ENCODE data around the gene GNAI3.

The GNAI3 gene

GRCh38 chr1:109611308-109611990 lies 63.0 kb downstream of the GNAI3 start:
- H3K4me1 ChIP-seq (ENCODE audit: control insufficient read depth, low read depth, low read length), result peaks cover 3% of the 10 kb centered on the region
- H2BK120ac ChIP-seq (ENCODE audit: low read depth, low read length), result no peak overlapping the region
- H3K79me2 ChIP-seq (ENCODE audit: control insufficient read depth, insufficient read depth, low read length), result no peaks in the 10 kb centered on the region
- no peaks in the 10 kb centered on the region for H3K79me1 ChIP-seq (ENCODE audit: low read length)
- WGBS (ENCODE audit: extremely low coverage, insufficient coverage, low lambda C conversion rate), result no CpG with 5 or more reads among the region's 13 CpGs
- no peak overlapping the region for H4K8ac ChIP-seq (ENCODE audit: low read depth, low read length)
- no peak overlapping the region for H3K9ac ChIP-seq (ENCODE audit: low read length)
- H2BK15ac ChIP-seq (replicated peaks; ENCODE audit: low read depth), result no peak overlapping the region
- no peak overlapping the region for H3K4me2 ChIP-seq (ENCODE audit: low read length)
- no peaks in the 10 kb centered on the region for H3K36me3 ChIP-seq (ENCODE audit: control insufficient read depth, insufficient read depth, low read length)
- H3K18ac ChIP-seq (ENCODE audit: low read length), result no peak overlapping the region
- DNase-seq, result no peak
- H3K27me3 ChIP-seq (ENCODE audit: insufficient read depth, low read length, poor library complexity), result no peaks in the 10 kb centered on the region
- H3K23ac ChIP-seq (ENCODE audit: low read length), result no peak overlapping the region
- H3K4ac ChIP-seq (ENCODE audit: low read depth, low read length), result no peak overlapping the region
- H2AK5ac ChIP-seq (ENCODE audit: low read length), result no peak overlapping the region
- H3K56ac ChIP-seq (ENCODE audit: low read length), result no peak overlapping the region
- no peak overlapping the region for H3K27ac ChIP-seq (ENCODE audit: low read depth, low read length)
- H4K5ac ChIP-seq (ENCODE audit: low read length), result no peak overlapping the region
- H3K4me3 ChIP-seq (ENCODE audit: low read length), result no peak overlapping the region
- H2BK5ac ChIP-seq (ENCODE audit: low read length), result no peak overlapping the region

GRCh38 chr1:109613361-109614147 lies 65.1 kb downstream of the GNAI3 start:
- Histone ChIP-seq H3K4ac (ENCODE audit: low read depth, low read length) (no peak overlapping the region), H2BK5ac (ENCODE audit: low read length) (no peak overlapping the region), H3K36me3 (ENCODE audit: control insufficient read depth, insufficient read depth, low read length) (no peaks in the 10 kb centered on the region), H3K56ac (ENCODE audit: low read length) (no peak overlapping the region), H3K27me3 (ENCODE audit: insufficient read depth, low read length, poor library complexity) (no peaks in the 10 kb centered on the region), H3K79me2 (ENCODE audit: control insufficient read depth, insufficient read depth, low read length) (no peaks in the 10 kb centered on the region), H2BK15ac (replicated peaks; ENCODE audit: low read depth) (no peak overlapping the region), H2BK120ac (ENCODE audit: low read depth, low read length) (no peak overlapping the region), H4K5ac (ENCODE audit: low read length) (no peak overlapping the region), H3K18ac (ENCODE audit: low read length) (no peak overlapping the region), H3K23ac (ENCODE audit: low read length) (no peak overlapping the region), H3K9ac (ENCODE audit: low read length) (no peak overlapping the region), H4K8ac (ENCODE audit: low read depth, low read length) (no peak overlapping the region), H2AK5ac (ENCODE audit: low read length) (no peak overlapping the region), H3K4me2 (ENCODE audit: low read length) (no peak overlapping the region), H3K79me1 (ENCODE audit: low read length) (no peaks in the 10 kb centered on the region), H3K4me1 (ENCODE audit: control insufficient read depth, low read depth, low read length) (peaks cover 5% of the 10 kb centered on the region), H3K4me3 (ENCODE audit: low read length) (no peak overlapping the region), H3K27ac (ENCODE audit: low read depth, low read length) (no peak overlapping the region)
- DNase-seq, result no peak
- WGBS (ENCODE audit: extremely low coverage, insufficient coverage, low lambda C conversion rate), result no CpG with 5 or more reads among the region's 7 CpGs

DNA sequence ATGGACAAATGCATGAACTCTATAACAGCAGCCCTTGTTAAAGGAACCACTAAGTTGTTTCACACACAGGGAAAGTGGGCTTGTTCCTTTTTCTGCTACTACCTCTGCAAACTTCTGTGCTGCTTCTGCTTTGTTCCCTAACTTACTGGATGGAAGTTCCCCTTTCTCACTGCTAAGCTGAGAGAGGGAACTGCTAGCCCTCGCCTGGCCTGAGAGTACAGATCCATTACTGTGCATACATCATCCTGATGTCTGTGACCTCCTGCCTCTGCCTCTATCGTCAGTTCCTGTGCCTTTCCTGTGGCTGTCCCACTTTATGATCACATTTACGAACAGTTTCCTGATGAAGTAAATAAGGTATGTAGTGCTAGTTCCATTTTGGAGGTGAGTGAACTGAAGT lies 67.5 kb downstream of the GNAI3 start:
- Histone ChIP-seq H2AK5ac (ENCODE audit: low read length) (no peak overlapping the region), H3K18ac (ENCODE audit: low read length) (no peak overlapping the region), H3K4ac (ENCODE audit: low read depth, low read length) (no peak overlapping the region), H3K4me3 (ENCODE audit: low read length) (no peak overlapping the region), H2BK15ac (replicated peaks; ENCODE audit: low read depth) (no peak overlapping the region), H3K56ac (ENCODE audit: low read length) (no peak overlapping the region), H4K8ac (ENCODE audit: low read depth, low read length) (no peak overlapping the region), H3K9ac (ENCODE audit: low read length) (no peak overlapping the region), H3K23ac (ENCODE audit: low read length) (no peak overlapping the region), H3K79me1 (ENCODE audit: low read length) (peaks cover 2% of the 10 kb centered on the region), H3K27me3 (ENCODE audit: insufficient read depth, low read length, poor library complexity) (no peaks in the 10 kb centered on the region), H2BK5ac (ENCODE audit: low read length) (no peak overlapping the region), H3K27ac (ENCODE audit: low read depth, low read length) (no peak overlapping the region), H4K5ac (ENCODE audit: low read length) (no peak overlapping the region), H3K4me2 (ENCODE audit: low read length) (no peak overlapping the region), H3K36me3 (ENCODE audit: control insufficient read depth, insufficient read depth, low read length) (no peaks in the 10 kb centered on the region), H3K79me2 (ENCODE audit: control insufficient read depth, insufficient read depth, low read length) (peaks cover 3% of the 10 kb centered on the region), H2BK120ac (ENCODE audit: low read depth, low read length) (no peak overlapping the region), H3K4me1 (ENCODE audit: control insufficient read depth, low read depth, low read length) (peaks cover 2% of the 10 kb centered on the region)
- DNase-seq, result no peak
- no CpG with 5 or more reads among the region's 3 CpGs for WGBS (ENCODE audit: extremely low coverage, insufficient coverage, low lambda C conversion rate)

DNA sequence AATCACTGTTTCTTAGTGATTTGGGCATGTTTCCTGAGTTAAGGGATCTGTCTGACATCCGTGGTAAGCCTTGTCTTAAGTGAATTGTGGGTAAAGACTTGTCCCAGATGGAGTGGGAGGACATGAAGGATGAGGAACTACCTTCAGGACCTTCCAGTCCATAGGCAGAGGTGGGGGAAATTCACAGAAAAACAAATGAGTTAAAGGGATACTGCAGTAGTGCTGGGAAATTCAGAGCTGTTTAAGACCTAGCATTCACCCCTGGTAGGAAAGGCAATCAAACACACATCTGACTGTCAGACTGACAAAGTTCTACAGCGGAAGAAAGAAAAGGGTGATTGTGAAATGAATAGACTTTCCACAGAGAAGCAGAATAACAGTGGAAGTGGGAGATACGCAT lies 68.0 kb downstream of the GNAI3 start:
- Histone ChIP-seq H3K9ac (ENCODE audit: low read length) (no peak overlapping the region), H3K18ac (ENCODE audit: low read length) (no peak overlapping the region), H3K4me1 (ENCODE audit: control insufficient read depth, low read depth, low read length) (peaks cover 2% of the 10 kb centered on the region), H2BK15ac (replicated peaks; ENCODE audit: low read depth) (no peak overlapping the region), H3K79me1 (ENCODE audit: low read length) (peaks cover 3% of the 10 kb centered on the region), H3K4ac (ENCODE audit: low read depth, low read length) (no peak overlapping the region), H3K56ac (ENCODE audit: low read length) (no peak overlapping the region), H4K5ac (ENCODE audit: low read length) (no peak overlapping the region), H3K27ac (ENCODE audit: low read depth, low read length) (no peak overlapping the region), H4K8ac (ENCODE audit: low read depth, low read length) (no peak overlapping the region), H3K27me3 (ENCODE audit: insufficient read depth, low read length, poor library complexity) (no peaks in the 10 kb centered on the region), H2AK5ac (ENCODE audit: low read length) (no peak overlapping the region), H3K79me2 (ENCODE audit: control insufficient read depth, insufficient read depth, low read length) (peaks cover 7% of the 10 kb centered on the region), H3K23ac (ENCODE audit: low read length) (no peak overlapping the region), H2BK5ac (ENCODE audit: low read length) (no peak overlapping the region), H3K36me3 (ENCODE audit: control insufficient read depth, insufficient read depth, low read length) (no peaks in the 10 kb centered on the region), H2BK120ac (ENCODE audit: low read depth, low read length) (no peak overlapping the region), H3K4me2 (ENCODE audit: low read length) (no peak overlapping the region), H3K4me3 (ENCODE audit: low read length) (no peak overlapping the region)
- no CpG with 5 or more reads among the region's 3 CpGs for WGBS (ENCODE audit: extremely low coverage, insufficient coverage, low lambda C conversion rate)
- DNase-seq, result no peak

- Histone ChIP-seq H3K9ac (ENCODE audit: low read length) (peak overlapping the region; percentile 6), H3K56ac (ENCODE audit: low read length) (peak overlapping the region; percentile 43), H3K4me1 (ENCODE audit: control insufficient read depth, low read depth, low read length) (peaks cover 2% of the 10 kb centered on the region), H2AK5ac (ENCODE audit: low read length) (no peak overlapping the region), H2BK120ac (ENCODE audit: low read depth, low read length) (no peak overlapping the region), H2BK15ac (replicated peaks; ENCODE audit: low read depth) (no peak overlapping the region), H3K79me1 (ENCODE audit: low read length) (peaks cover 11% of the 10 kb centered on the region), H3K79me2 (ENCODE audit: control insufficient read depth, insufficient read depth, low read length) (peaks cover 16% of the 10 kb centered on the region), H3K27ac (ENCODE audit: low read depth, low read length) (peak overlapping the region; percentile 28), H4K8ac (ENCODE audit: low read depth, low read length) (no peak overlapping the region), H3K4ac (ENCODE audit: low read depth, low read length) (no peak overlapping the region), H2BK5ac (ENCODE audit: low read length) (peak overlapping the region; percentile 18), H3K27me3 (ENCODE audit: insufficient read depth, low read length, poor library complexity) (no peaks in the 10 kb centered on the region), H3K18ac (ENCODE audit: low read length) (no peak overlapping the region), H3K36me3 (ENCODE audit: control insufficient read depth, insufficient read depth, low read length) (no peaks in the 10 kb centered on the region), H3K4me2 (ENCODE audit: low read length) (no peak overlapping the region), H3K23ac (ENCODE audit: low read length) (no peak overlapping the region), H4K5ac (ENCODE audit: low read length) (no peak overlapping the region), H3K4me3 (ENCODE audit: low read length) (no peak overlapping the region)
- DNase-seq, result peak; percentile 95
- no CpG with 5 or more reads among the region's 3 CpGs for WGBS (ENCODE audit: extremely low coverage, insufficient coverage, low lambda C conversion rate)
Observed at GRCh38 chr1:109617291-109617801, 68.9 kb downstream of the GNAI3 start.
